WTC11 (cell line): ENCODE results near the gene GIMAP2.

Experiments used
- ATF2 ChIP-seq: sonication (generic); formaldehyde crosslinking; IDR thresholded peaks from 2 replicates; pipeline ENCODE4 v1.8.1; 2022; ENCODE audit warnings: low read depth, missing genetic modification reagents, borderline replicate concordance
- ATF3 ChIP-seq: sonication (generic); formaldehyde crosslinking; conservative IDR thresholded peaks from 2 replicates; pipeline ENCODE4 v1.8.1; 2022; ENCODE audit warnings: mild to moderate bottlenecking, missing genetic modification reagents
- CTCF ChIP-seq: fragments of 200-600 bp; IDR thresholded peaks from 2 replicates; pipeline ENCODE4 v1.8.0; 2022; ENCODE audit warnings: antibody characterized with exemption
- E2F1 ChIP-seq: sonication (generic); formaldehyde crosslinking; IDR thresholded peaks from 2 replicates; pipeline ENCODE4 v1.8.0; 2022; ENCODE audit warnings: mild to moderate bottlenecking, missing genetic modification reagents
- HMGXB4 ChIP-seq: sonication (generic); formaldehyde crosslinking; IDR thresholded peaks from 2 replicates; pipeline ENCODE4 v1.8.1; 2023; ENCODE audit warnings: mild to moderate bottlenecking, moderate library complexity, missing genetic modification reagents
- MAX ChIP-seq: sonication (generic); formaldehyde crosslinking; IDR thresholded peaks from 2 replicates; pipeline ENCODE4 v1.8.0; 2022; ENCODE audit warnings: mild to moderate bottlenecking, missing genetic modification reagents
- MXD4 ChIP-seq: fragments of 250-450 bp; sonication (Bioruptor Pico); IDR thresholded peaks from 2 replicates; pipeline ENCODE4 v1.8.0; 2021; ENCODE audit warnings: mild to moderate bottlenecking, moderate library complexity, borderline replicate concordance
- PRDM15 ChIP-seq: sonication (generic); formaldehyde crosslinking; IDR thresholded peaks from 2 replicates; pipeline ENCODE4 v1.8.0; 2022; ENCODE audit warnings: missing genetic modification reagents
- ZNF138 ChIP-seq: sonication (generic); formaldehyde crosslinking; conservative IDR thresholded peaks from 2 replicates; pipeline ENCODE4 v1.8.1; 2022; ENCODE audit warnings: mild to moderate bottlenecking, moderate library complexity, missing genetic modification reagents

- no peak for TF ChIP-seq CTCF
- TF ChIP-seq PRDM15 (CRISPR knock-in tag): no peak
- no peak for TF ChIP-seq ATF3 (CRISPR knock-in tag)
- TF ChIP-seq MXD4 (CRISPR knock-in tag): no peak
- no peak for TF ChIP-seq ZNF138 (CRISPR knock-in tag)
- no peak for TF ChIP-seq ATF2 (CRISPR knock-in tag)
- no peak for TF ChIP-seq MAX (CRISPR knock-in tag)
- no peak for TF ChIP-seq E2F1 (CRISPR knock-in tag)
- TF ChIP-seq HMGXB4 (CRISPR knock-in tag): no peak
Measured at GRCh38 chr7:150666412-150666811, 19.1 kb upstream of the GIMAP2 start.
